PC-9 (cell line): ENCODE results near the gene MSLN. TPM values are rescaled to one million over a fixed set of nuclear protein-coding genes. Genes with fewer than 3 reads are reported as not detected.

Experiments
- Bru-seq: library from RNA; stranded (reverse); fragments of 400-500 nt; gene quantifications from one replicate; lab custom pipeline; 2021; lab: Mats Ljungman, UMichigan
- BruChase-seq, 2 experiments: library from RNA; stranded (reverse); fragments of 400-500 nt; gene quantifications; one replicate each; lab custom pipeline; 2021; lab: Mats Ljungman, UMichigan
- BruUV-seq: library from RNA; stranded (reverse); fragments of 400-500 nt; replicated peaks from 2 replicates; lab custom pipeline; 2021; lab: Mats Ljungman, UMichigan
- CTCF ChIA-PET: fragments of 300-600 bp; sonication (Branson Sonifier 250); formaldehyde crosslinking; loops from one replicate; lab custom pipeline; 2022; ENCODE audit warnings: antibody characterized with exemption; lab: Charles Lee
- POLR2A ChIA-PET: fragments of 300-600 bp; sonication (Branson Sonifier 250); formaldehyde crosslinking; loops from one replicate; lab custom pipeline; 2022; ENCODE audit warnings: antibody characterized with exemption; ENCODE audit not compliant: unreplicated experiment; lab: Charles Lee
- DNase-seq, 2 experiments: peaks; one replicate each; pipeline versions ENCODE4 v3.0.0 to v3.0.0-alpha.2; 2015 to 2022; ENCODE audit warnings: mixed read lengths in 1 of 2
- H2AFZ ChIP-seq: fragments of 200-600 bp; sonication (generic); 2 replicates; pipeline ENCODE4 v1.8.1; 2017; ENCODE audit warnings: antibody characterized with exemption
- H3F3A ChIP-seq: fragments of 200-600 bp; sonication (generic); 2 replicates; pipeline ENCODE4 v1.8.1; 2017; ENCODE audit warnings: antibody characterized with exemption, mild to moderate bottlenecking, low read depth; ENCODE audit not compliant: insufficient read depth
- H3K27ac ChIP-seq: fragments of 200-600 bp; sonication (generic); 2 replicates; pipeline ENCODE4 v1.6.1; 2016; ENCODE audit warnings: mixed run types
- H3K27me3 ChIP-seq: fragments of 200-600 bp; sonication (generic); 2 replicates; pipeline ENCODE4 v1.6.1; 2016; ENCODE audit warnings: low read depth, mixed run types; ENCODE audit not compliant: insufficient read depth
- H3K36me3 ChIP-seq: fragments of 200-600 bp; sonication (generic); 2 replicates; pipeline ENCODE4 v1.6.1; 2016; ENCODE audit warnings: low read depth, mixed run types
- H3K4me1 ChIP-seq: fragments of 200-600 bp; sonication (generic); replicated peaks from 2 replicates; pipeline ENCODE4 v1.6.1; 2016; ENCODE audit warnings: mixed run types; ENCODE audit not compliant: insufficient read depth
- H3K4me2 ChIP-seq: fragments of 200-600 bp; sonication (generic); 2 replicates; pipeline ENCODE4 v1.6.1; 2017; ENCODE audit warnings: mixed run types
- H3K4me3 ChIP-seq: fragments of 200-600 bp; sonication (generic); 2 replicates; pipeline ENCODE4 v1.6.1; 2016; ENCODE audit warnings: mixed run types
- H3K79me2 ChIP-seq: fragments of 200-600 bp; sonication (generic); 2 replicates; pipeline ENCODE4 v1.6.1; 2017; ENCODE audit warnings: low read depth, mixed run types
- H3K9me2 ChIP-seq: fragments of 200-600 bp; sonication (generic); 2 replicates; pipeline ENCODE4 v1.8.1; 2017; ENCODE audit warnings: mild to moderate bottlenecking; ENCODE audit not compliant: insufficient read depth
- H3K9me3 ChIP-seq: fragments of 200-600 bp; sonication (generic); 2 replicates; pipeline ENCODE4 v1.8.1; 2016; ENCODE audit warnings: low read depth; ENCODE audit not compliant: insufficient read depth
- H4K20me1 ChIP-seq: fragments of 200-600 bp; sonication (generic); 2 replicates; pipeline ENCODE4 v1.8.1; 2017; ENCODE audit not compliant: insufficient read depth
- EZH2 ChIP-seq: fragments of 200-600 bp; sonication (generic); IDR thresholded peaks from 2 replicates; pipeline ENCODE4 v1.8.0; 2017; ENCODE audit warnings: antibody characterized with exemption, low read depth
- intact Hi-C: fragments of 100-400 bp; cut with micrococcal nuclease; formaldehyde crosslinking; loops from one replicate; pipeline ENCODE4 v1.10.0; 2022; ENCODE audit not compliant: unreplicated experiment
- long read RNA-seq: library from polyadenylated mRNA; stranded (forward); transcript quantifications from one replicate; pipeline ENCODE4 v2.0.0, GENCODE V29; 2022
- total RNA-seq: library from RNA; stranded (reverse); gene quantifications from 2 replicates; pipeline ENCODE4 v1.2.3, GENCODE V29; 2021
- TF ChIP-seq, protein P1 (sequence below): fragments of 200-600 bp; sonication (generic); conservative IDR thresholded peaks from 2 replicates; pipeline ENCODE4 v1.6.1; 2017; ENCODE audit warnings: mixed run types, antibody characterized with exemption, mild to moderate bottlenecking, moderate library complexity

The MSLN gene
- total RNA-seq: 59.9 and 86.4 TPM in 2 replicates
- percentile 57 among the genes with signal in this experiment for Bru-seq, nascent RNA
- BruChase-seq, experiment 1, labeled RNA remaining after a 2-hour chase: percentile 64 among the genes with signal in this experiment
- percentile 86 among the genes with signal in this experiment for BruChase-seq, experiment 2, labeled RNA remaining after a 6-hour chase
- long read RNA-seq, transcript MSLN-202 (18 exons, 2,162 nt): minor isoform, 10 of 94 reads
- long read RNA-seq, transcript MSLN-207 (17 exons, 2,418 nt): major isoform, 52 of 94 reads
- long read RNA-seq, partial matches to known transcripts: 10 of 94 reads
- long read RNA-seq, other reads (novel, unspliced or antisense): 22 of 94 reads

- Histone ChIP-seq H3K9me2 (no peaks in the 10 kb centered on the region), H3K27me3 (no peaks in the 10 kb centered on the region), H2AFZ (no peak within 1 kb of the TSS), H4K20me1 (no peaks in the 10 kb centered on the region), H3F3A (peaks cover 2% of the 10 kb centered on the region; the same call in 1 of the 2 replicates), H3K9me3 (no peaks in the 10 kb centered on the region), H3K4me1 (peaks cover 16% of the 10 kb centered on the region), H3K79me2 (no peaks in the 10 kb centered on the region), H3K27ac (no peak within 1 kb of the TSS), H3K36me3 (no peaks in the 10 kb centered on the region), H3K4me3 (no peak within 1 kb of the TSS), H3K4me2 (peak within 1 kb of the TSS; percentile 51)
- BruUV-seq: TSS peak; percentile 83
- TF ChIP-seq, protein P1, sequence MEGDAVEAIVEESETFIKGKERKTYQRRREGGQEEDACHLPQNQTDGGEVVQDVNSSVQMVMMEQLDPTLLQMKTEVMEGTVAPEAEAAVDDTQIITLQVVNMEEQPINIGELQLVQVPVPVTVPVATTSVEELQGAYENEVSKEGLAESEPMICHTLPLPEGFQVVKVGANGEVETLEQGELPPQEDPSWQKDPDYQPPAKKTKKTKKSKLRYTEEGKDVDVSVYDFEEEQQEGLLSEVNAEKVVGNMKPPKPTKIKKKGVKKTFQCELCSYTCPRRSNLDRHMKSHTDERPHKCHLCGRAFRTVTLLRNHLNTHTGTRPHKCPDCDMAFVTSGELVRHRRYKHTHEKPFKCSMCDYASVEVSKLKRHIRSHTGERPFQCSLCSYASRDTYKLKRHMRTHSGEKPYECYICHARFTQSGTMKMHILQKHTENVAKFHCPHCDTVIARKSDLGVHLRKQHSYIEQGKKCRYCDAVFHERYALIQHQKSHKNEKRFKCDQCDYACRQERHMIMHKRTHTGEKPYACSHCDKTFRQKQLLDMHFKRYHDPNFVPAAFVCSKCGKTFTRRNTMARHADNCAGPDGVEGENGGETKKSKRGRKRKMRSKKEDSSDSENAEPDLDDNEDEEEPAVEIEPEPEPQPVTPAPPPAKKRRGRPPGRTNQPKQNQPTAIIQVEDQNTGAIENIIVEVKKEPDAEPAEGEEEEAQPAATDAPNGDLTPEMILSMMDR: no peak
- TF ChIP-seq EZH2: no peak
- ChIA-PET POLR2A (interaction anchor here (0.5 to 1.7 kb wide), 14 partner anchors 9 to 167 kb away, joined by 3 to 41 read pairs (median 4); partner anchors contain the start of genes ANTKMT, CHTF18 and RPUSD1), CTCF (interaction anchor here (0.5 to 2.1 kb wide), 5 partner anchors 20 to 48 kb away, joined by 3 to 7 read pairs (median 3); partner anchors contain the start of genes CHTF18, CIAO3 and RPUSD1)
- DNase-seq: peak; percentile 51 to 92
- intact Hi-C loops: loop anchor here (2.0 kb wide), 2 partner anchors 16 to 20 kb away; partner anchors contain the start of gene CIAO3
These were observed at the start of gene MSLN for GRCh38 chr16:760545-761343. Gene MSLN (plus strand): TSS chr16:760734. CDS start chr16:762681, 1,947 bp downstream.

GRCh38 chr16:711084-711483, 49.5 kb upstream of the MSLN start:
- intact Hi-C loops: loop anchor here (5.0 kb wide), 1 partner anchor 261 kb away; the partner anchor contains the start of gene LMF1
- Histone ChIP-seq H3K4me3 (no peak overlapping the region), H3K4me1 (peaks cover 29% of the 10 kb centered on the region), H3K9me2 (no peaks in the 10 kb centered on the region), H3K36me3 (no peaks in the 10 kb centered on the region), H3K9me3 (no peaks in the 10 kb centered on the region), H3K27me3 (peaks cover 46% of the 10 kb centered on the region), H3K4me2 (no peak overlapping the region), H3K27ac (no peak overlapping the region), H2AFZ (no peak overlapping the region), H3F3A (peaks cover 32% of the 10 kb centered on the region), H4K20me1 (no peaks in the 10 kb centered on the region), H3K79me2 (no peaks in the 10 kb centered on the region)
- ChIA-PET POLR2A (no interaction called here), CTCF (no interaction called here)
- no TSS peak for BruUV-seq
- no peak for TF ChIP-seq EZH2
- TF ChIP-seq, protein P1: no peak
- DNase-seq: no peak
